ENCODE data around the gene HEPHL1.

DNA sequence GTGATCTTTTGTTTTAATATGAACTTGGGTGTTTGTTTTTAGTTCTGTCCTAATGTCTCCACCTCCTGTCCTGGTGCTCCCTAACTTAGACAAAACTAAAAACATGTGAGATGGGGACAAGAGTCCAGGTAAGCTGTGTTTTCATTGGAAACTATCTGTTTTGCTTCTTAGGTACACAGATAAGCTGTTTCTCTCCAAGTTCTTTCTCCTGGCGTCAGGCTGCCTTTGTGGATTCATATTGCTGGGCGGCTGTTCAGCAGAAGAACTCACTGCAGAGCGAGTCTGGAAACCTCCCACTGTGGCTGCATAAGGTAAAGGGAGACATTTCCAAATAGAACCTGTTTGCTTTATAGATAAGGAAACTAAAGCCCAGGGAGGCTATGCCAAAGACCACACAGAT is 132.2 kb downstream of the HEPHL1 start:
- TF ChIP-seq, protein P1, sequence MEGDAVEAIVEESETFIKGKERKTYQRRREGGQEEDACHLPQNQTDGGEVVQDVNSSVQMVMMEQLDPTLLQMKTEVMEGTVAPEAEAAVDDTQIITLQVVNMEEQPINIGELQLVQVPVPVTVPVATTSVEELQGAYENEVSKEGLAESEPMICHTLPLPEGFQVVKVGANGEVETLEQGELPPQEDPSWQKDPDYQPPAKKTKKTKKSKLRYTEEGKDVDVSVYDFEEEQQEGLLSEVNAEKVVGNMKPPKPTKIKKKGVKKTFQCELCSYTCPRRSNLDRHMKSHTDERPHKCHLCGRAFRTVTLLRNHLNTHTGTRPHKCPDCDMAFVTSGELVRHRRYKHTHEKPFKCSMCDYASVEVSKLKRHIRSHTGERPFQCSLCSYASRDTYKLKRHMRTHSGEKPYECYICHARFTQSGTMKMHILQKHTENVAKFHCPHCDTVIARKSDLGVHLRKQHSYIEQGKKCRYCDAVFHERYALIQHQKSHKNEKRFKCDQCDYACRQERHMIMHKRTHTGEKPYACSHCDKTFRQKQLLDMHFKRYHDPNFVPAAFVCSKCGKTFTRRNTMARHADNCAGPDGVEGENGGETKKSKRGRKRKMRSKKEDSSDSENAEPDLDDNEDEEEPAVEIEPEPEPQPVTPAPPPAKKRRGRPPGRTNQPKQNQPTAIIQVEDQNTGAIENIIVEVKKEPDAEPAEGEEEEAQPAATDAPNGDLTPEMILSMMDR (IDR thresholded peaks at IDR 0.05): no peak
- no peak for TF ChIP-seq EZH2 (IDR thresholded peaks at IDR 0.05; ENCODE audit: borderline replicate concordance, insufficient read depth, low read depth, low read length, poor library complexity, severe bottlenecking)

All from B cell (primary cell).